Cardiac fibroblast (primary cell): ENCODE results near the gene LRP8.
A peak's percentile ranks its signal among the peaks of the same experiment; 100 is the strongest.

ENCODE experiments used
- DNase-seq, 2 donors: peaks; one replicate each; pipeline versions ENCODE4 v3.0.0 to v3.0.0-alpha.2; 2010; ENCODE audit warnings: low read depth in 2 of 2
- H3K4me3 ChIP-seq, 2 donors: replicated peaks in 1 of 2; 1 replicate in 1 of 2; 2 replicates in 1 of 2; pipeline ENCODE4 v1.5.1; 2011; ENCODE audit warnings: low read depth in 2 of 2, low read length in 2 of 2, mild to moderate bottlenecking in 2 of 2, moderate library complexity in 1 of 2
- CTCF ChIP-seq: IDR thresholded peaks from one replicate; pipeline ENCODE4 v1.5.1; 2011; ENCODE audit warnings: low read depth, mild to moderate bottlenecking, low read length, inconsistent platforms

Gene LRP8

GRCh38 chr1:53259932-53260331 lies 67.9 kb downstream of the LRP8 start:
- DNase-seq: no peak
- no peak overlapping the region for H3K4me3 ChIP-seq
- no peak for TF ChIP-seq CTCF

- H3K4me3 ChIP-seq: no peak overlapping the region
- no peak for DNase-seq
- TF ChIP-seq CTCF: no peak
Measured at GRCh38 chr1:53258216-53258615, 69.7 kb downstream of the LRP8 start.

- TF ChIP-seq CTCF: no peak
- H3K4me3 ChIP-seq: no peak overlapping the region
- DNase-seq: no peak
Measured at GRCh38 chr1:53257454-53258081, 70.3 kb downstream of the LRP8 start.

- no peak overlapping the region for H3K4me3 ChIP-seq
- no peak for DNase-seq
- TF ChIP-seq CTCF: no peak
Measured at GRCh38 chr1:53256511-53257453, 71.1 kb downstream of the LRP8 start.

GRCh38 chr1:53255031-53255430 lies 72.8 kb downstream of the LRP8 start:
- no peak for TF ChIP-seq CTCF
- H3K4me3 ChIP-seq: no peak overlapping the region
- DNase-seq: no peak

GRCh38 chr1:53254011-53254640 lies 73.7 kb downstream of the LRP8 start:
- TF ChIP-seq CTCF: no peak
- peak; percentile 25 to 73 for DNase-seq
- H3K4me3 ChIP-seq: no peak overlapping the region
